Gastrocnemius medialis (tissue), 4 donors: Measurements from ENCODE around the gene HMX1.

Source experiments
- POLR2A ChIP-seq, 2 donors: fragments of 450-650 bp; IDR thresholded peaks; one replicate each; pipeline ENCODE4 v1.6.1; 2017; ENCODE audit warnings: antibody characterized with exemption in 2 of 2, mild to moderate bottlenecking in 2 of 2, moderate library complexity in 2 of 2
- TF ChIP-seq, protein P1 (sequence below), 5 experiments: fragments of 450-650 bp in 3 of 5; fragments of 200-600 bp in 2 of 5; sonication (generic) in 2 of 5; IDR thresholded peaks in 4 of 5; conservative IDR thresholded peaks in 1 of 5; 1 replicate in 4 of 5; 2 replicates in 1 of 5; pipeline ENCODE4 v1.5.1; 2016 to 2019; ENCODE audit warnings: antibody characterized with exemption in 5 of 5, mild to moderate bottlenecking in 3 of 5, moderate library complexity in 3 of 5

DNA sequence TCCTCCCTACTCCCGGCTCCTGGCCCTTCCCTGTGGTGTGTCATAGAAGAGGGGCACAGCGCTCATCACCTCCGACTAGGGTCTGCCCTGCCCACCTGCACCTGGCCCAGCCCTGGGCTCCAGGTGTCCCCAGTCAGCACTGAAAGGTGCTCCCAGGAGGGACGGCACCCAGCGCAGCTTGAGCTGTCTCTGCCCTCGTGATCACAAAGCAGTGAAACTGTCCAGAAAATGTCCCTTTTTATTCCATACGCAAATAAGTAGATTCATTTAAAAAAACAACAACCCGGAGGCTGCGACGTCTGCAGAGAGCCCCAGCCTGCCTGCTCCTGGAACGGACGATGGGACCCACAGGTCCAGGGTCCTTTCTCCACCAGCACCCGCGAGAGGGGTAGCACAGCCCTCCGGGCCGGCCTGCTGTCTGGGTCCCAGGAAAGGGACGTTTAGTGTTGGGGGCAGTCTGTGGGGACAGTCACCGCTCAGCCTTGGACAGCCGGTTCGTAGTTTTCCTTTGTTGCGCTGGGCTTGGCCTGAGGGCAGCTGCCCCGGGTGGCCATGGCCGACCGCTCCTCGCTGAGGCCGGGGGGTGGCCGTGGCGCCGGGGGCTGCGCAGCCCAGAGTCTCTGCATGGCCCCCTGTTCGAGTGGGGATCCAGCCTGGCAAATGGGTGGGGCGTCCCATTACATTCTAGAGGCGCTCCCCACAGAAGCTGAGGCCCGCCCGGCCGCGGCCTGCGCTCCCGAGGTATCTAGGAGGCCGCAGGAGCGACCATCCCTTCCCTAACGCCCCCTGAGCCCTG, 4.6 kb downstream of the HMX1 start:
- TF ChIP-seq, protein P1, sequence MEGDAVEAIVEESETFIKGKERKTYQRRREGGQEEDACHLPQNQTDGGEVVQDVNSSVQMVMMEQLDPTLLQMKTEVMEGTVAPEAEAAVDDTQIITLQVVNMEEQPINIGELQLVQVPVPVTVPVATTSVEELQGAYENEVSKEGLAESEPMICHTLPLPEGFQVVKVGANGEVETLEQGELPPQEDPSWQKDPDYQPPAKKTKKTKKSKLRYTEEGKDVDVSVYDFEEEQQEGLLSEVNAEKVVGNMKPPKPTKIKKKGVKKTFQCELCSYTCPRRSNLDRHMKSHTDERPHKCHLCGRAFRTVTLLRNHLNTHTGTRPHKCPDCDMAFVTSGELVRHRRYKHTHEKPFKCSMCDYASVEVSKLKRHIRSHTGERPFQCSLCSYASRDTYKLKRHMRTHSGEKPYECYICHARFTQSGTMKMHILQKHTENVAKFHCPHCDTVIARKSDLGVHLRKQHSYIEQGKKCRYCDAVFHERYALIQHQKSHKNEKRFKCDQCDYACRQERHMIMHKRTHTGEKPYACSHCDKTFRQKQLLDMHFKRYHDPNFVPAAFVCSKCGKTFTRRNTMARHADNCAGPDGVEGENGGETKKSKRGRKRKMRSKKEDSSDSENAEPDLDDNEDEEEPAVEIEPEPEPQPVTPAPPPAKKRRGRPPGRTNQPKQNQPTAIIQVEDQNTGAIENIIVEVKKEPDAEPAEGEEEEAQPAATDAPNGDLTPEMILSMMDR (IDR thresholded peaks at IDR 0.05 in 4 of 5, conservative IDR thresholded peaks at IDR 0.05 in 1 of 5): no peak
- no peak for TF ChIP-seq POLR2A (IDR thresholded peaks at IDR 0.05)
